ENCODE results near the gene RASAL2.

- TF ChIP-seq EZH2 (IDR thresholded peaks at IDR 0.05; ENCODE audit: borderline replicate concordance, low read length) (no peak), CTCF (conservative IDR thresholded peaks at IDR 0.05 in 1 of 2, IDR thresholded peaks at IDR 0.05 in 1 of 2; ENCODE audit: extremely low read depth in 1 of 2, insufficient read depth in 1 of 2, low read depth in 1 of 2, low read length in 2 of 2) (no peak)
Observed at GRCh38 chr1:178483251-178483957, 389.5 kb downstream of the RASAL2 start.

Data from mammary epithelial cell (primary cell).